ENCODE data around the gene SEC24C.

GRCh38 chr10:73716251-73716650 lies 27.9 kb upstream of the SEC24C start:
- TF ChIP-seq POLR2A (IDR thresholded peaks at IDR 0.05) (no peak), CTCF (IDR thresholded peaks at IDR 0.05) (no peak)

All from tibial nerve (tissue), 3 donors.